K562 (cell line): ENCODE data around the gene PHETA1. TPM values are rescaled to one million over a fixed set of nuclear protein-coding genes. Genes with fewer than 3 reads are reported as not detected.

Experiments
- BRD4 ChIP-seq: fragments of 200-600 bp; sonication (generic); IDR thresholded peaks from 2 replicates; pipeline ENCODE4 v1.6.1; 2017; ENCODE audit warnings: inconsistent platforms
- CHD2 ChIP-seq: IDR thresholded peaks from 2 replicates; pipeline ENCODE4 v1.6.1; 2011; ENCODE audit warnings: low read depth, low read length
- GATAD2B ChIP-seq: fragments of 450-650 bp; IDR thresholded peaks from 2 replicates; pipeline ENCODE4 v1.6.1; 2017; ENCODE audit warnings: mild to moderate bottlenecking, borderline replicate concordance
- MAFG ChIP-seq: fragments of 450-650 bp; conservative IDR thresholded peaks from 2 replicates; pipeline ENCODE4 v1.6.1; 2016; ENCODE audit warnings: missing genetic modification characterization, missing compliant biosample characterization
- MCM2 ChIP-seq: fragments of 450-650 bp; IDR thresholded peaks from 2 replicates; pipeline ENCODE4 v1.6.1; 2017; ENCODE audit warnings: low read depth, mild to moderate bottlenecking
- NCOA6 ChIP-seq: fragments of 450-650 bp; IDR thresholded peaks from 2 replicates; pipeline ENCODE4 v1.6.1; 2017; ENCODE audit warnings: mild to moderate bottlenecking
- NR2C2 ChIP-seq, 2 experiments: fragments of 200-800 bp in 1 of 2; sonication (Bioruptor generic) in 1 of 2; sonication (generic) in 1 of 2; formaldehyde crosslinking in 1 of 2; IDR thresholded peaks; 2 replicates each; pipeline versions ENCODE4 v1.6.1 to v1.8.0; 2016 to 2022; ENCODE audit warnings: mild to moderate bottlenecking in 1 of 2, missing compliant biosample characterization in 1 of 2, missing genetic modification characterization in 1 of 2, missing genetic modification reagents in 1 of 2
- POLR2G ChIP-seq: fragments of 200-400 bp; formaldehyde crosslinking; IDR thresholded peaks from 2 replicates; pipeline ENCODE4 v1.6.1; 2017; ENCODE audit warnings: low read depth, mild to moderate bottlenecking, antibody characterized with exemption, low read length, moderate library complexity
- RBM17 ChIP-seq: fragments of 200-400 bp; formaldehyde crosslinking; IDR thresholded peaks from 2 replicates; pipeline ENCODE4 v1.6.1; 2017; ENCODE audit warnings: low read depth, mild to moderate bottlenecking, low read length, borderline replicate concordance
- SPI1 ChIP-seq: IDR thresholded peaks from 2 replicates; pipeline ENCODE4 v1.6.1; 2011; ENCODE audit warnings: low read depth, low read length, control low read depth, borderline replicate concordance
- SRSF3 ChIP-seq: fragments of 200-400 bp; formaldehyde crosslinking; IDR thresholded peaks from 2 replicates; pipeline ENCODE4 v1.6.1; 2016; ENCODE audit warnings: mild to moderate bottlenecking, low read length, moderate library complexity; ENCODE audit not compliant: insufficient read depth
- STAT5A ChIP-seq: IDR thresholded peaks from 2 replicates; pipeline ENCODE4 v1.6.1; 2012; ENCODE audit warnings: low read length, inconsistent platforms, borderline replicate concordance
- WHSC1 ChIP-seq: IDR thresholded peaks from one replicate; pipeline ENCODE4 v1.6.1; 2012; ENCODE audit warnings: low read length, control low read depth, inconsistent platforms
- YY1 ChIP-seq, 3 experiments: IDR thresholded peaks; 2 replicates each; pipeline ENCODE4 v1.6.1; 2011; ENCODE audit warnings: low read length in 2 of 3, mild to moderate bottlenecking in 2 of 3, moderate library complexity in 2 of 3, borderline replicate concordance in 1 of 3, control low read depth in 1 of 3, low read depth in 1 of 3; ENCODE audit not compliant: insufficient read depth in 3 of 3, insufficient replicate concordance in 2 of 3, control insufficient read depth in 1 of 3, insufficient read length in 1 of 3; ENCODE audit errors: extremely low read depth in 1 of 3
- ZKSCAN3 ChIP-seq: fragments of 250-450 bp; sonication (Bioruptor Pico); IDR thresholded peaks from 2 replicates; pipeline ENCODE4 v1.4.0; 2020
- ZNF696 ChIP-seq: fragments of 250-450 bp; sonication (Bioruptor Pico); conservative IDR thresholded peaks from 2 replicates; pipeline ENCODE4 v1.4.0; 2020; ENCODE audit warnings: mild to moderate bottlenecking, moderate library complexity
- ZNF699 ChIP-seq: fragments of 250-450 bp; sonication (Bioruptor Pico); IDR thresholded peaks from 2 replicates; pipeline ENCODE4 v1.8.0; 2021; ENCODE audit warnings: mild to moderate bottlenecking, moderate library complexity; ENCODE audit not compliant: insufficient replicate concordance
- ZNF75A ChIP-seq: fragments of 450-650 bp; formaldehyde crosslinking; IDR thresholded peaks from 2 replicates; pipeline ENCODE4 v1.4.0; 2020; ENCODE audit warnings: mild to moderate bottlenecking
- polyA plus RNA-seq, 8 experiments: library from polyadenylated mRNA; depleted of rRNA in 4 of 8; stranded (reverse) in 5 of 8; unstranded in 3 of 8; fragments of >200 nt; fragmentation: Nextera tagmentation in 2 of 8; fragmentation: Illumina TruSeq in 1 of 8; extraction: Ambion mirVana in 2 of 8; extraction: Trizol in 1 of 8; gene quantifications; 2 replicates each; pipeline versions ENCODE4 v1.2.1 to v1.2.3, GENCODE V29; 2011 to 2014; ENCODE audit warnings: inconsistent platforms in 1 of 8, missing spikeins in 1 of 8
- total RNA-seq, 7 experiments: library from RNA; depleted of rRNA in 6 of 7; stranded (reverse); fragments of >200 nt in 6 of 7; fragmentation: Illumina TruSeq in 2 of 7; extraction: Trizol in 2 of 7; gene quantifications; 2 replicates each; pipeline versions ENCODE4 v1.2.1 to v1.2.3, GENCODE V29; 2011 to 2021; ENCODE audit warnings: low replicate concordance in 1 of 7
- TF ChIP-seq, protein P1 (sequence below), 3 experiments: fragments of 200-800 bp in 1 of 3; sonication (Bioruptor generic) in 1 of 3; sonication (generic) in 1 of 3; formaldehyde crosslinking in 1 of 3; IDR thresholded peaks; 2 replicates each; pipeline versions ENCODE4 v1.6.1 to v1.8.0; 2016 to 2022; ENCODE audit warnings: mild to moderate bottlenecking in 2 of 3, missing compliant biosample characterization in 2 of 3, missing genetic modification characterization in 2 of 3, missing genetic modification reagents in 1 of 3
- TF ChIP-seq, protein P2 (sequence below): fragments of 250-450 bp; sonication (Bioruptor Pico); IDR thresholded peaks from 2 replicates; pipeline ENCODE4 v1.8.0; 2022; ENCODE audit warnings: inconsistent platforms
- TF ChIP-seq, protein P3 (sequence below): fragments of 450-650 bp; IDR thresholded peaks from 2 replicates; pipeline ENCODE4 v1.6.1; 2018; ENCODE audit not compliant: partially characterized antibody

Gene PHETA1
- total and polyA plus RNA-seq, 9 of the 15 experiments (the other 6 are each of a cell fraction or from before 2014, with no cell fraction given): 0.03 to 12.4 (median 3.0) TPM

DNA sequence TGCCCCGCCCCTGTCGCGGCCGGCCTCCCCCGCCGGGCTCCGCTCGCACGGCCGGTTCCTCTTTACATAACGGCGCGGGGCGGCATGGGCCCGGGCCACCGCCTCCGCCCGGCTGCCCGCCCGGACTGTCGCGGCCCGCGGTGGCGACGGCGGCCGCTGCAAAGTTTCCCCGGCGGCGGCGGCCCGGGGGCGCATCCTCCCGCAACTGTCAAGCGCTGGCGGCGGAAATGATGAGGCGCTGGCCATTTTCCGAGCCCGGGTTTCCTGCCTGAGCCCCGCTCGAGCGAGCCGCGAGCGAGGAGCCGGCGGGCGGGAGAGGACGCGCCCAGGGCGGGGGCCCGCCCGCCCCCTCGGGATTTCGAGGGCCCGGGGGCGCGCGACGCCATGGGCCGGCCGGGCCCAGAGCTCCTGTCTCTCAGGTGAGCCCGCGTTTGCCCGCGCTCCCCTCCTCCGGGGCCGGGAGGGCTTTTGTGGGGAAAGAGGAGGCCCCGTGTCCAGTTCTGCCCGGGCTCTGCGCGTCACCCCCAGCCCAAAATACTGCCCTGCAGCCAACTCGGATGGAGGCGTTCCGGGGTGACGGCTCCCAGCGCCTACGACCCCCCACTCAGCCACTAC is 37.1 kb upstream of the PHETA1 start, which contains the start of gene SH2B3 (continued):
- TF ChIP-seq POLR2G (peak; percentile 72), ZNF696 (no peak), GATAD2B (peak; percentile 86), SRSF3 (0 out of 2 replicates have a peak, but pooled peaks have one; percentile 44), MCM2 (no peak), NR2C2 (CRISPR knock-in tag; IDR thresholded peaks at IDR 0.05) (no peak), NR2C2 (tag; IDR thresholded peaks at IDR 0.05) (no peak), NCOA6 (no peak), MAFG (tag) (no peak), CHD2 (no peak), ZNF699 (CRISPR knock-in tag) (no peak), YY1 (IDR thresholded peaks at IDR 0.05; ENCODE audit: borderline replicate concordance in 1 of 3, control insufficient read depth in 1 of 3, extremely low read depth in 1 of 3, insufficient read depth in 3 of 3, insufficient read length in 1 of 3, insufficient replicate concordance in 2 of 3, low read depth in 1 of 3, low read length in 2 of 3) (peak in 2 of 3 experiments; percentile 66 to 72), WHSC1 (no peak), BRD4 (no peak), ZNF75A (no peak), ZKSCAN3 (CRISPR knock-in tag) (no peak), STAT5A (no peak), SPI1 (peak; percentile 77), RBM17 (no peak)
- TF ChIP-seq, protein P1, sequence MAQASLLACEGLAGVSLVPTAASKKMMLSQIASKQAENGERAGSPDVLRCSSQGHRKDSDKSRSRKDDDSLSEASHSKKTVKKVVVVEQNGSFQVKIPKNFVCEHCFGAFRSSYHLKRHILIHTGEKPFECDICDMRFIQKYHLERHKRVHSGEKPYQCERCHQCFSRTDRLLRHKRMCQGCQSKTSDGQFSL (CRISPR knock-in tag; IDR thresholded peaks at IDR 0.05): no peak
- TF ChIP-seq, protein P1 (tag; IDR thresholded peaks at IDR 0.05): no peak
- TF ChIP-seq, protein P2, sequence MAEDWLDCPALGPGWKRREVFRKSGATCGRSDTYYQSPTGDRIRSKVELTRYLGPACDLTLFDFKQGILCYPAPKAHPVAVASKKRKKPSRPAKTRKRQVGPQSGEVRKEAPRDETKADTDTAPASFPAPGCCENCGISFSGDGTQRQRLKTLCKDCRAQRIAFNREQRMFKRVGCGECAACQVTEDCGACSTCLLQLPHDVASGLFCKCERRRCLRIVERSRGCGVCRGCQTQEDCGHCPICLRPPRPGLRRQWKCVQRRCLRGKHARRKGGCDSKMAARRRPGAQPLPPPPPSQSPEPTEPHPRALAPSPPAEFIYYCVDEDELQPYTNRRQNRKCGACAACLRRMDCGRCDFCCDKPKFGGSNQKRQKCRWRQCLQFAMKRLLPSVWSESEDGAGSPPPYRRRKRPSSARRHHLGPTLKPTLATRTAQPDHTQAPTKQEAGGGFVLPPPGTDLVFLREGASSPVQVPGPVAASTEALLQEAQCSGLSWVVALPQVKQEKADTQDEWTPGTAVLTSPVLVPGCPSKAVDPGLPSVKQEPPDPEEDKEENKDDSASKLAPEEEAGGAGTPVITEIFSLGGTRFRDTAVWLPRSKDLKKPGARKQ: no peak
- TF ChIP-seq, protein P3, sequence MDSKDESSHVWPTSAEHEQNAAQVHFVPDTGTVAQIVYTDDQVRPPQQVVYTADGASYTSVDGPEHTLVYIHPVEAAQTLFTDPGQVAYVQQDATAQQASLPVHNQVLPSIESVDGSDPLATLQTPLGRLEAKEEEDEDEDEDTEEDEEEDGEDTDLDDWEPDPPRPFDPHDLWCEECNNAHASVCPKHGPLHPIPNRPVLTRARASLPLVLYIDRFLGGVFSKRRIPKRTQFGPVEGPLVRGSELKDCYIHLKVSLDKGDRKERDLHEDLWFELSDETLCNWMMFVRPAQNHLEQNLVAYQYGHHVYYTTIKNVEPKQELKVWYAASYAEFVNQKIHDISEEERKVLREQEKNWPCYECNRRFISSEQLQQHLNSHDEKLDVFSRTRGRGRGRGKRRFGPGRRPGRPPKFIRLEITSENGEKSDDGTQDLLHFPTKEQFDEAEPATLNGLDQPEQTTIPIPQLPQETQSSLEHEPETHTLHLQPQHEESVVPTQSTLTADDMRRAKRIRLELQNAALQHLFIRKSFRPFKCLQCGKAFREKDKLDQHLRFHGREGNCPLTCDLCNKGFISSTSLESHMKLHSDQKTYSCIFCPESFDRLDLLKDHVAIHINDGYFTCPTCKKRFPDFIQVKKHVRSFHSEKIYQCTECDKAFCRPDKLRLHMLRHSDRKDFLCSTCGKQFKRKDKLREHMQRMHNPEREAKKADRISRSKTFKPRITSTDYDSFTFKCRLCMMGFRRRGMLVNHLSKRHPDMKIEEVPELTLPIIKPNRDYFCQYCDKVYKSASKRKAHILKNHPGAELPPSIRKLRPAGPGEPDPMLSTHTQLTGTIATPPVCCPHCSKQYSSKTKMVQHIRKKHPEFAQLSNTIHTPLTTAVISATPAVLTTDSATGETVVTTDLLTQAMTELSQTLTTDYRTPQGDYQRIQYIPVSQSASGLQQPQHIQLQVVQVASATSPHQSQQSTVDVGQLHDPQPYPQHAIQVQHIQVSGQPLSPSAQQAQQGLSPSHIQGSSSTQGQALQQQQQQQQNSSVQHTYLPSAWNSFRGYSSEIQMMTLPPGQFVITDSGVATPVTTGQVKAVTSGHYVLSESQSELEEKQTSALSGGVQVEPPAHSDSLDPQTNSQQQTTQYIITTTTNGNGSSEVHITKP: no peak
